HL-60 (cell line): ENCODE measurements around the gene SMIM5.

Experiments
- DNase-seq, 2 experiments: peaks; one replicate each; pipeline ENCODE4 v3.0.0-alpha.2; 2010 to 2020; ENCODE audit warnings: low read depth in 1 of 2, low spot score in 1 of 2
- H3K27ac ChIP-seq: fragments of 250-450 bp; sonication (Bioruptor Pico); replicated peaks from 2 replicates; pipeline ENCODE4 v1.5.1; 2020; ENCODE audit warnings: mild to moderate bottlenecking, moderate library complexity
- H3K27me3 ChIP-seq: fragments of 250-450 bp; sonication (Bioruptor Pico); 2 replicates; pipeline ENCODE4 v1.5.1; 2021; ENCODE audit warnings: mild to moderate bottlenecking, moderate library complexity; ENCODE audit not compliant: insufficient read depth, poor library complexity, severe bottlenecking
- H3K4me3 ChIP-seq: replicated peaks from 2 replicates; pipeline ENCODE4 v1.5.1; 2011; ENCODE audit warnings: mild to moderate bottlenecking, control low read depth, low read length; ENCODE audit not compliant: insufficient read depth
- GABPA ChIP-seq: IDR thresholded peaks from 2 replicates; pipeline ENCODE4 v1.6.1; 2012; ENCODE audit warnings: low read depth
- POLR2AphosphoS5 ChIP-seq: IDR thresholded peaks from 2 replicates; pipeline ENCODE4 v1.6.1; 2012; ENCODE audit warnings: low read depth
- SPI1 ChIP-seq: IDR thresholded peaks from 2 replicates; pipeline ENCODE4 v1.6.1; 2012; ENCODE audit warnings: low read depth, mild to moderate bottlenecking, borderline replicate concordance
- TF ChIP-seq, protein P1 (sequence below): IDR thresholded peaks from one replicate; pipeline ENCODE4 v1.5.1; 2011; ENCODE audit warnings: low read length, control low read depth, inconsistent platforms; ENCODE audit not compliant: insufficient read depth
- TF ChIP-seq, protein P2 (sequence below): IDR thresholded peaks from 2 replicates; pipeline ENCODE4 v1.6.1; 2012; ENCODE audit warnings: low read depth; ENCODE audit not compliant: insufficient replicate concordance

SMIM5 gene

DNA sequence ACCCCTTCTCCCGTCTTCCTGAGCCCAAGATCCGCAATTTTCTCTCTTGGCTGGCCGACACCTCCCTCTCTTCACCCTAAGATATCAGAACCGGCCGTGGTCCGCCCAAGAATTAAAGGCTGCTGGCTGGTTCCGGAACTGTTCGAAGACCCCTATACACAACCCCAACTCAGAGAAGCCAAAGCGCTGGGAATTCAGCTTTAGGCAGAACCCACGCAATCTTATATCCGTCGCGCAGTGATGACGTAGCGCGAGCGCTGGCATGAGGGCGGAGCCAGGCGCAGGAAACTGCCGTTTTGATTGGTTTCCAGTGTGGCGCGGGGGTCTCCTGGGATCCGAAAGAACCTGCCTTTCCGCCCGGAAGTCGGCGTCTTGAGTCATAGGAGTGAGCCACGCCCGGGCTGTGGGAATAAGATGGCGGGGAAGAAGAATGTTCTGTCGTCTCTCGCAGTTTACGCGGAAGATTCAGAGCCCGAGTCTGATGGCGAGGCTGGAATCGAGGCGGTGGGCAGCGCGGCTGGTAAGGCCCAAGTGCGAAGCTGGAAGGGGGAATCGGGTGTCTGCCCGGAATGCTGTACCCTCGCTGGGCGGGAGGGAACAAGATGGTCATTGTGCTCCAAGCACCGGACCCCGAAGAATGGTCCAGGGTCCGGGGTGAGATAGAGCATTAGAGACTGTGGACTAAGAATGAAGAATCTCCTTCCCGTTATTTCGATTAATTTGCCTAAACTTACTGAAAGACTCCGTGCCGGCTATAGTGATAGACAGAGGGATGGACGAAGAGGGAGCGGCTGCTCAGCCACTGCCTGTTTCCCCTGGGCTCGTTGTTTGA, 33.9 kb downstream of the SMIM5 start, which contains the start of the genes RECQL5 and SAP30BP:
TSS of gene RECQL5 (minus strand) at position 196 of the 832 bp plus-strand sequence. CDS start 597 bp downstream, outside the sequence.
TSS of gene SAP30BP (plus strand) at position 380 of the 832 bp plus-strand sequence. CDS start at position 415, 35 bp downstream.
- TF ChIP-seq, protein P1, sequence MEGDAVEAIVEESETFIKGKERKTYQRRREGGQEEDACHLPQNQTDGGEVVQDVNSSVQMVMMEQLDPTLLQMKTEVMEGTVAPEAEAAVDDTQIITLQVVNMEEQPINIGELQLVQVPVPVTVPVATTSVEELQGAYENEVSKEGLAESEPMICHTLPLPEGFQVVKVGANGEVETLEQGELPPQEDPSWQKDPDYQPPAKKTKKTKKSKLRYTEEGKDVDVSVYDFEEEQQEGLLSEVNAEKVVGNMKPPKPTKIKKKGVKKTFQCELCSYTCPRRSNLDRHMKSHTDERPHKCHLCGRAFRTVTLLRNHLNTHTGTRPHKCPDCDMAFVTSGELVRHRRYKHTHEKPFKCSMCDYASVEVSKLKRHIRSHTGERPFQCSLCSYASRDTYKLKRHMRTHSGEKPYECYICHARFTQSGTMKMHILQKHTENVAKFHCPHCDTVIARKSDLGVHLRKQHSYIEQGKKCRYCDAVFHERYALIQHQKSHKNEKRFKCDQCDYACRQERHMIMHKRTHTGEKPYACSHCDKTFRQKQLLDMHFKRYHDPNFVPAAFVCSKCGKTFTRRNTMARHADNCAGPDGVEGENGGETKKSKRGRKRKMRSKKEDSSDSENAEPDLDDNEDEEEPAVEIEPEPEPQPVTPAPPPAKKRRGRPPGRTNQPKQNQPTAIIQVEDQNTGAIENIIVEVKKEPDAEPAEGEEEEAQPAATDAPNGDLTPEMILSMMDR, result no peak
- TF ChIP-seq, protein P2, sequence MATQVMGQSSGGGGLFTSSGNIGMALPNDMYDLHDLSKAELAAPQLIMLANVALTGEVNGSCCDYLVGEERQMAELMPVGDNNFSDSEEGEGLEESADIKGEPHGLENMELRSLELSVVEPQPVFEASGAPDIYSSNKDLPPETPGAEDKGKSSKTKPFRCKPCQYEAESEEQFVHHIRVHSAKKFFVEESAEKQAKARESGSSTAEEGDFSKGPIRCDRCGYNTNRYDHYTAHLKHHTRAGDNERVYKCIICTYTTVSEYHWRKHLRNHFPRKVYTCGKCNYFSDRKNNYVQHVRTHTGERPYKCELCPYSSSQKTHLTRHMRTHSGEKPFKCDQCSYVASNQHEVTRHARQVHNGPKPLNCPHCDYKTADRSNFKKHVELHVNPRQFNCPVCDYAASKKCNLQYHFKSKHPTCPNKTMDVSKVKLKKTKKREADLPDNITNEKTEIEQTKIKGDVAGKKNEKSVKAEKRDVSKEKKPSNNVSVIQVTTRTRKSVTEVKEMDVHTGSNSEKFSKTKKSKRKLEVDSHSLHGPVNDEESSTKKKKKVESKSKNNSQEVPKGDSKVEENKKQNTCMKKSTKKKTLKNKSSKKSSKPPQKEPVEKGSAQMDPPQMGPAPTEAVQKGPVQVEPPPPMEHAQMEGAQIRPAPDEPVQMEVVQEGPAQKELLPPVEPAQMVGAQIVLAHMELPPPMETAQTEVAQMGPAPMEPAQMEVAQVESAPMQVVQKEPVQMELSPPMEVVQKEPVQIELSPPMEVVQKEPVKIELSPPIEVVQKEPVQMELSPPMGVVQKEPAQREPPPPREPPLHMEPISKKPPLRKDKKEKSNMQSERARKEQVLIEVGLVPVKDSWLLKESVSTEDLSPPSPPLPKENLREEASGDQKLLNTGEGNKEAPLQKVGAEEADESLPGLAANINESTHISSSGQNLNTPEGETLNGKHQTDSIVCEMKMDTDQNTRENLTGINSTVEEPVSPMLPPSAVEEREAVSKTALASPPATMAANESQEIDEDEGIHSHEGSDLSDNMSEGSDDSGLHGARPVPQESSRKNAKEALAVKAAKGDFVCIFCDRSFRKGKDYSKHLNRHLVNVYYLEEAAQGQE, result peak; percentile 62
- TF ChIP-seq POLR2AphosphoS5, result peak; percentile 90
- TF ChIP-seq GABPA, result peak; percentile 82
- no peak; the same call in 1 of the 2 replicates for TF ChIP-seq SPI1
- peak within 1 kb of the TSS; percentile 67 for H3K27ac ChIP-seq
- DNase-seq, result peak; percentile 94 to 98
- peak within 1 kb of the TSS; percentile 98 for H3K4me3 ChIP-seq
- H3K27me3 ChIP-seq, result no peaks in the 10 kb centered on the region

DNA sequence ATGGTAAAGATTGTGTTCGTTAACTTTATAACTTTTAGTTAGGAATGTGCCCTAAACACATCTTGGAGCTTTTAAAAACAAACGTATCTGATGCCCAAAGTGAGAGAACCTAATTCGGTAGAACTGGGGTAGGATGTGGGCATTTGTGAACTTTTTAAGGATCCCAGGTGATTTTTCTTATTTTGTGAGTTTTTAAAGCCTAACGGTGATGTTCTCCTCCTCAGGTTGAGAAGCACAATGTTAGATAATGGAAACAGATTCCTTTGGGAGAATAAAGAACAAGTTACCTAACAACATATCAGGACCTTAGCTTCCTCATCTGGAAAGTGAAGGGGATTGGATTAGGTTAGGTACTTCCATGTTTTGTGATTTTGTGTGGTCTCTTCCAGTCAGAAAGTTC, 34.6 kb downstream of the SMIM5 start:
- H3K4me3 ChIP-seq, result peak overlapping the region; percentile 98
- peak overlapping the region; percentile 67 for H3K27ac ChIP-seq
- H3K27me3 ChIP-seq, result no peaks in the 10 kb centered on the region
- DNase-seq, result no peak
- TF ChIP-seq GABPA (no peak), SPI1 (no peak), POLR2AphosphoS5 (no peak)
- TF ChIP-seq, protein P2, result no peak
- TF ChIP-seq, protein P1, result no peak

DNA sequence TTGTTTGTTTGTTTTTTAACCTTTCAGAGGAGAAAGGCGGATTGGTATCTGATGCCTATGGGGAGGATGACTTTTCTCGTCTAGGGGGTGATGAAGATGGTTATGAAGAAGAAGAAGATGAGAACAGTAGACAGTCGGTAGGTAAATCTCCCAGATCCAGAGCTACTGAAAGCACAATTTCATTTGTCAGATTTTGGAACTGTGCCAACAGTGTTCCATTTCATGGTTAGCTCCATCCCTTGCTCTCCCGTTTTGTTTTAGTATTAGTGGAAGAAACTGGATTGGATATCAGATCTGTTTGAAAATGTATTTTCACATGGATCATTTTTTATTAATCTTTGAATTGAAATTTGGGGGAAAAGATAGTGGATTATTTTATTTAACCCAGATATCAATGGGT, 35.3 kb downstream of the SMIM5 start:
- Histone ChIP-seq H3K27me3 (no peaks in the 10 kb centered on the region), H3K27ac (no peak overlapping the region), H3K4me3 (no peak overlapping the region; the same call in 1 of the 2 replicates)
- TF ChIP-seq SPI1 (no peak), GABPA (no peak), POLR2AphosphoS5 (no peak)
- TF ChIP-seq, protein P1, result no peak
- TF ChIP-seq, protein P2, result no peak
- no peak for DNase-seq
